DMS114 treated with DMSO at 0.1 percent for 48 hours (cell line): ENCODE results near the gene MFRP.

ENCODE experiments used
- DNase-seq: peaks from one replicate; lab custom pipeline; 2025; ENCODE audit not compliant: unreplicated experiment; lab: John Stamatoyannopoulos, UW

MFRP gene

GRCh38 chr11:119359365-119360214 is 13.1 kb upstream of the MFRP start:
- DNase-seq = no peak

GRCh38 chr11:119357074-119357473 is 10.6 kb upstream of the MFRP start:
- no peak for DNase-seq

GRCh38 chr11:119356349-119357031 is 10.0 kb upstream of the MFRP start:
- no peak for DNase-seq

GRCh38 chr11:119355091-119355843 is 8.8 kb upstream of the MFRP start:
- no peak for DNase-seq

- DNase-seq = no peak
These were observed 6.4 kb upstream of the MFRP start for GRCh38 chr11:119352857-119353260.

- no peak for DNase-seq
These were observed 4.7 kb upstream of the MFRP start for GRCh38 chr11:119351232-119351631.

GRCh38 chr11:119350302-119350701 is 3.8 kb upstream of the MFRP start:
- no peak for DNase-seq

GRCh38 chr11:119347940-119348605 is 1.6 kb upstream of the MFRP start:
- no peak for DNase-seq

- no peak for DNase-seq
These were observed 737 bp upstream of the MFRP start for GRCh38 chr11:119347242-119347641.

- no peak for DNase-seq
These were observed 820 bp downstream of the MFRP start for GRCh38 chr11:119345685-119346084.

GRCh38 chr11:119344291-119345010 is 2.1 kb downstream of the MFRP start:
- no peak for DNase-seq

- no peak for DNase-seq
These were observed 2.8 kb downstream of the MFRP start for GRCh38 chr11:119343726-119344125.

GRCh38 chr11:119342362-119343130 is 4.0 kb downstream of the MFRP start:
- no peak for DNase-seq

- no peak for DNase-seq
These were observed 4.5 kb downstream of the MFRP start for GRCh38 chr11:119342023-119342300.

- DNase-seq = no peak
These were observed 5.1 kb downstream of the MFRP start for GRCh38 chr11:119341222-119342022.

- no peak for DNase-seq
These were observed 5.9 kb downstream of the MFRP start, which contains the start of gene C1QTNF5 for GRCh38 chr11:119340335-119341221. Gene C1QTNF5 (minus strand): TSS chr11:119340883. CDS start chr11:119340397, 486 bp downstream.

- peak; percentile 8 for DNase-seq
These were observed 6.7 kb downstream of the MFRP start for GRCh38 chr11:119339589-119340334.
